DMS114 treated with DMSO at 0.1 percent for 48 hours (cell line): ENCODE data around the gene FOXN3.

ENCODE experiments used
- DNase-seq: peaks from one replicate; lab custom pipeline; 2025; ENCODE audit not compliant: unreplicated experiment; lab: John Stamatoyannopoulos, UW

Gene FOXN3

GRCh38 chr14:89384636-89385035, 32.4 kb downstream of the FOXN3 start:
- DNase-seq = no peak

GRCh38 chr14:89384023-89384422, 33.0 kb downstream of the FOXN3 start:
- no peak for DNase-seq

GRCh38 chr14:89382901-89383845, 33.9 kb downstream of the FOXN3 start:
- DNase-seq = no peak

GRCh38 chr14:89382487-89382886, 34.5 kb downstream of the FOXN3 start:
- DNase-seq = no peak

GRCh38 chr14:89379891-89380820, 36.9 kb downstream of the FOXN3 start:
- no peak for DNase-seq

- DNase-seq = no peak
Measured at GRCh38 chr14:89379006-89379405, 38.0 kb downstream of the FOXN3 start.

- DNase-seq = no peak
Measured at GRCh38 chr14:89378119-89378518, 38.9 kb downstream of the FOXN3 start.

GRCh38 chr14:89377544-89377943, 39.5 kb downstream of the FOXN3 start:
- no peak for DNase-seq

- DNase-seq = no peak
Measured at GRCh38 chr14:89374908-89375307, 42.1 kb downstream of the FOXN3 start.

- DNase-seq = no peak
Measured at GRCh38 chr14:89373185-89373584, 43.8 kb downstream of the FOXN3 start.

GRCh38 chr14:89372512-89372883, 44.5 kb downstream of the FOXN3 start:
- DNase-seq = no peak

- DNase-seq = no peak
Measured at GRCh38 chr14:89371585-89372511, 45.2 kb downstream of the FOXN3 start.

GRCh38 chr14:89370781-89371180, 46.3 kb downstream of the FOXN3 start:
- no peak for DNase-seq

- DNase-seq = no peak
Measured at GRCh38 chr14:89370381-89370780, 46.7 kb downstream of the FOXN3 start.

- DNase-seq = no peak
Measured at GRCh38 chr14:89369656-89370055, 47.4 kb downstream of the FOXN3 start.

GRCh38 chr14:89368490-89369477, 48.2 kb downstream of the FOXN3 start:
- DNase-seq = no peak

- DNase-seq = no peak
Measured at GRCh38 chr14:89367779-89368120, 49.3 kb downstream of the FOXN3 start.

- DNase-seq = no peak
Measured at GRCh38 chr14:89366864-89367778, 49.9 kb downstream of the FOXN3 start.
